A549 (cell line): Measurements from ENCODE around the gene RNF166. TPM values are rescaled to one million over a fixed set of nuclear protein-coding genes. Genes with fewer than 3 reads are reported as not detected.

Experiments used
- ATAC-seq, 2 experiments: fragments of 200-7000 bp in 1 of 2; fragments of >200 bp in 1 of 2; cut with Nextera tagmentation in 1 of 2; cut with Tn5 transposase in 1 of 2; 3 replicates each; pipeline versions ENCODE4 v1.8.0 to v1.9.1; 2018 to 2020; ENCODE audit warnings: mild to moderate bottlenecking in 1 of 2, moderate library complexity in 1 of 2
- CTCF ChIA-PET: fragments of 300-600 bp; sonication (Branson Sonifier 250); formaldehyde crosslinking; extraction: SDS; loops from one replicate; lab custom pipeline; 2021; ENCODE audit warnings: antibody characterized with exemption, inconsistent platforms; lab: Yijun Ruan, JAX
- POLR2A ChIA-PET: fragments of 350-600 bp; formaldehyde crosslinking; extraction: SDS; loops from one replicate; lab custom pipeline; 2021; ENCODE audit warnings: antibody characterized with exemption, inconsistent platforms; lab: Yijun Ruan, JAX
- DNase-seq, 2 experiments: peaks; one replicate each; pipeline versions ENCODE4 v3.0.0 to v3.0.0-alpha.2; 2011 to 2016; ENCODE audit warnings: low read depth in 1 of 2, low spot score in 1 of 2
- FAIRE-seq: peaks from 2 replicates; lab custom pipeline; 2011; peaks lifted over from hg19 to GRCh38; lab: Jason Lieb, UNC
- H3K27ac ChIP-seq, 2 experiments: fragments of >200 bp; sonication (Bioruptor Twin); formaldehyde crosslinking; 3 replicates each; pipeline ENCODE4 v1.5.1; 2016 to 2017
- H3K4me1 ChIP-seq: fragments of >200 bp; sonication (Bioruptor Twin); formaldehyde crosslinking; 3 replicates; pipeline ENCODE4 v1.6.1; 2016
- H3K4me2 ChIP-seq: fragments of >200 bp; sonication (Bioruptor Twin); formaldehyde crosslinking; 3 replicates; pipeline ENCODE4 v1.6.1; 2016
- H3K4me3 ChIP-seq: fragments of >200 bp; sonication (Bioruptor Twin); formaldehyde crosslinking; 3 replicates; pipeline ENCODE4 v1.5.1; 2016
- H3K9me3 ChIP-seq: fragments of >200 bp; sonication (Bioruptor Twin); formaldehyde crosslinking; 3 replicates; pipeline ENCODE4 v1.6.1; 2016
- EHF ChIP-seq: fragments of 250-450 bp; sonication (Bioruptor Pico); IDR thresholded peaks from 2 replicates; pipeline ENCODE4 v1.5.0; 2020; ENCODE audit warnings: mild to moderate bottlenecking
- EP300 ChIP-seq, 2 experiments: fragments of >200 bp; sonication (Bioruptor Twin); formaldehyde crosslinking; IDR thresholded peaks; 2 replicates in 1 of 2; 3 replicates in 1 of 2; pipeline ENCODE4 v1.6.1; 2016 to 2017
- FOSB ChIP-seq: fragments of 250-450 bp; sonication (Bioruptor Pico); IDR thresholded peaks from 2 replicates; pipeline ENCODE4 v1.5.0; 2020; ENCODE audit warnings: mild to moderate bottlenecking, moderate library complexity
- HOXA7 ChIP-seq: fragments of 250-450 bp; sonication (Bioruptor Pico); IDR thresholded peaks from 2 replicates; pipeline ENCODE4 v1.5.0; 2020; ENCODE audit warnings: mild to moderate bottlenecking, moderate library complexity
- HOXB5 ChIP-seq: fragments of 250-450 bp; sonication (Bioruptor Pico); IDR thresholded peaks from 2 replicates; pipeline ENCODE4 v1.5.0; 2020; ENCODE audit warnings: mild to moderate bottlenecking, moderate library complexity
- RAD21 ChIP-seq, 2 experiments: fragments of >200 bp in 1 of 2; sonication (Bioruptor Twin) in 1 of 2; formaldehyde crosslinking in 1 of 2; IDR thresholded peaks in 1 of 2; conservative IDR thresholded peaks in 1 of 2; 2 replicates in 1 of 2; 3 replicates in 1 of 2; pipeline ENCODE4 v1.6.1; 2012 to 2018; ENCODE audit warnings: inconsistent platforms in 1 of 2
- SMC3 ChIP-seq: fragments of >200 bp; sonication (Bioruptor Twin); formaldehyde crosslinking; IDR thresholded peaks from 3 replicates; pipeline ENCODE4 v1.6.1; 2018; ENCODE audit warnings: inconsistent platforms
- TP53 ChIP-seq: fragments of 250-450 bp; sonication (Bioruptor Pico); IDR thresholded peaks from 2 replicates; pipeline ENCODE4 v1.5.0; 2021; ENCODE audit warnings: mild to moderate bottlenecking, moderate library complexity
- ZFP36 ChIP-seq: fragments of 450-650 bp; IDR thresholded peaks from 2 replicates; pipeline ENCODE4 v1.6.1; 2014; ENCODE audit warnings: borderline replicate concordance; ENCODE audit not compliant: partially characterized antibody
- WGBS: methylation state at CpG from one replicate; pipeline ENCODE4 v1.1.6; 2017; ENCODE audit errors: missing lambda C conversion rate; 5-methylcytosine and 5-hydroxymethylcytosine counted together
- polyA plus RNA-seq, 4 experiments: library from polyadenylated mRNA; depleted of rRNA in 3 of 4; stranded (reverse); fragments of >200 nt; fragmentation: RNase III in 1 of 4; extraction: RNeasy Plus Mini Kit Qiagen cat#74134 plus additional on column Dnase treatment in 1 of 4; gene quantifications; 2 replicates in 3 of 4; 3 replicates in 1 of 4; pipeline ENCODE4 v1.2.3, GENCODE V29; 2011 to 2017
- TF ChIP-seq, protein P1 (sequence below): fragments of >200 bp; sonication (Bioruptor Twin); formaldehyde crosslinking; IDR thresholded peaks from 3 replicates; pipeline ENCODE4 v1.5.1; 2016
- TF ChIP-seq, protein P2 (sequence below): fragments of 250-450 bp; sonication (Bioruptor Pico); IDR thresholded peaks from 2 replicates; pipeline ENCODE4 v1.5.0; 2021; ENCODE audit warnings: mild to moderate bottlenecking, moderate library complexity, borderline replicate concordance
- TF ChIP-seq, protein P3 (sequence below): fragments of 450-650 bp; IDR thresholded peaks from 2 replicates; pipeline ENCODE4 v1.6.1; 2014; ENCODE audit warnings: antibody characterized with exemption

Gene RNF166
- polyA plus RNA-seq, 2 of the 4 experiments (the other 2 are of a cell fraction) = 9.4 to 11.6 TPM

DNA sequence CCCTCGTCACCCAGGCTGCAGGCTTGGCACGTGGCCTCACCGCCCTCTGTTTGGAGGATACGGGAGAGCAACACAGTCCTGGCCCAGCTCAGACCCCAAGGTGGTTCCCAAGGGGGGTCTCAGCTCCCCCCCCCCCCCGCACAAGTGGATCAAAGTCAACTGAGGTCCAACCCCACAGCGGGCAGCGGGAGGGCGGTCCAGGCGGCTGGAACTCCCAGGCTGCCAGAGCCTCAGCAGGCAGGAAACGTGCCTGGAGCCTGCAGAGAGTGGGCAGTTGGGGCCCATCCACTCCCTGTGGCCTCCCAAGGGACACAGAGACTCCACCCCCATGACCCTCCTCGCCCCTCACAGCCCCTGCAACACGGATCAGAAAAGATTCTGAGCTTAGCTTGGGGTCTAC lies 42.2 kb upstream of the RNF166 start (continued):
- no peak for TF ChIP-seq EHF

DNA sequence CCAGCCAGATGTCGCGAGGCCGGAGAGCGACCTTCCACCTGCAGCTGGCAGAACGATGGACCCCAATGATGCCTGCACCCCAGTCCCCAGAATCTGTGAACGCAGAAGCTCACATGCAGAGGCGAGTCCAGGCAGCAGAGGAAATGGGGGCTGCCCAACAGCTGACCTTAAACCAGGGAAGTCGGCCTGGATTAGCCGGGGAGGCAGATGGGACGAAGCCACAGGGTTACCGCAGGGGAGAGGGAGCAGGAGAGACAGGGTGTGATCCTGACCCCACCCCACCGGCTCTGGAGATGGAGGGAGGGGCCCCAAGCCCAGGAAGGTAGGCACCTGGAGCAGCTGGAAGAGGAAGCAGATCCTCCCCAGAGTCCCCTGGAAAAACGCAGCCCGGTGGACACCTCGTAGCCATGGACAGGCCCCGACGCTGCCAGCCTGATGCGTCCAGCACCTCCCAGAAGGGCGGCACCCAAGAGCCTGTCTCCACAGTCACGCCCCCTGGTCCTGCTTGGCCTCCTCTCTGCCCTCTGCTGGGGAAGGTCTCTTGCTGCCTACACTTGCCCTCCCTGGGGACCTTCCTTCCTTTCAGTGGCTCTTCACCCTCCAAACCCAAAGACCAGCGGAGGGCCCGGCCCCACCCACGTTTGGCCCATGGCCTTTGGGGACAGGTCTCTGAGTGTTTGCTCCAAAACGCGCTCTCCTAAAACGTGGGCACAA lies 41.5 kb upstream of the RNF166 start:
- POLR2A ChIA-PET = interaction anchor here (0.6 kb wide), 1 partner anchor 41 kb away, joined by 3 read pairs; no protein-coding TSS in a partner anchor
- no peak overlapping the region for H3K4me2 ChIP-seq
- H3K9me3 ChIP-seq = no peaks in the 10 kb centered on the region
- CTCF ChIA-PET = interaction anchor here (3.0 to 31.8 kb wide), 3 partner anchors 5 to 420 kb away, joined by 14 to 596 read pairs (median 596); no protein-coding TSS in a partner anchor
- peaks cover 4% of the 10 kb centered on the region; the same call in 2 of the 3 replicates for H3K4me1 ChIP-seq
- H3K4me3 ChIP-seq = no peak overlapping the region
- DNase-seq (peak; percentile 88 to 91), ATAC-seq (peak; percentile 72 to 91), FAIRE-seq (no peak)
- no peak overlapping the region for H3K27ac ChIP-seq
- WGBS = 66% methylated on average over 26 of the region's 26 CpGs
- TF ChIP-seq, protein P1, sequence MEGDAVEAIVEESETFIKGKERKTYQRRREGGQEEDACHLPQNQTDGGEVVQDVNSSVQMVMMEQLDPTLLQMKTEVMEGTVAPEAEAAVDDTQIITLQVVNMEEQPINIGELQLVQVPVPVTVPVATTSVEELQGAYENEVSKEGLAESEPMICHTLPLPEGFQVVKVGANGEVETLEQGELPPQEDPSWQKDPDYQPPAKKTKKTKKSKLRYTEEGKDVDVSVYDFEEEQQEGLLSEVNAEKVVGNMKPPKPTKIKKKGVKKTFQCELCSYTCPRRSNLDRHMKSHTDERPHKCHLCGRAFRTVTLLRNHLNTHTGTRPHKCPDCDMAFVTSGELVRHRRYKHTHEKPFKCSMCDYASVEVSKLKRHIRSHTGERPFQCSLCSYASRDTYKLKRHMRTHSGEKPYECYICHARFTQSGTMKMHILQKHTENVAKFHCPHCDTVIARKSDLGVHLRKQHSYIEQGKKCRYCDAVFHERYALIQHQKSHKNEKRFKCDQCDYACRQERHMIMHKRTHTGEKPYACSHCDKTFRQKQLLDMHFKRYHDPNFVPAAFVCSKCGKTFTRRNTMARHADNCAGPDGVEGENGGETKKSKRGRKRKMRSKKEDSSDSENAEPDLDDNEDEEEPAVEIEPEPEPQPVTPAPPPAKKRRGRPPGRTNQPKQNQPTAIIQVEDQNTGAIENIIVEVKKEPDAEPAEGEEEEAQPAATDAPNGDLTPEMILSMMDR = peak; percentile 50
- no peak for TF ChIP-seq HOXA7 (CRISPR knock-in tag)

DNA sequence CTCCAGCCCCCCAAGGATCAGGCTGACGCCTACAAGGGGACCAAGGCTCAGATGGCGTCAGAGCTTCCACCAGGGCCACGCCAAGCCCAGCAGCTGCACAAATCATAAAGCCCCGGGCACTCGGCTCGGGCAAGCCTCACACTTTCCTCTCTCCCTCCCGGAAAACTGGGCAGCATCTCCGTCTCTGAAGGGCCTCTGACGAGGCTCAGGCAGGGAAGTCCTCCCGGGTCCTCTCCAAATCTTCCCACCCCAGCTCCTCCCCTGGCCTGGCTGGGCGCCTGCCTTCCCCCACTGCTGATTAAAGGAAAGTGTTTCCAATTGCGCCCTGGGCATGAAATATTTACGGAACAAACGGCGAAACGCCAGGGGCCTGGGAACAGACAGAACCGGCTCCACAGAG lies 40.3 kb upstream of the RNF166 start:
- TF ChIP-seq, protein P2, sequence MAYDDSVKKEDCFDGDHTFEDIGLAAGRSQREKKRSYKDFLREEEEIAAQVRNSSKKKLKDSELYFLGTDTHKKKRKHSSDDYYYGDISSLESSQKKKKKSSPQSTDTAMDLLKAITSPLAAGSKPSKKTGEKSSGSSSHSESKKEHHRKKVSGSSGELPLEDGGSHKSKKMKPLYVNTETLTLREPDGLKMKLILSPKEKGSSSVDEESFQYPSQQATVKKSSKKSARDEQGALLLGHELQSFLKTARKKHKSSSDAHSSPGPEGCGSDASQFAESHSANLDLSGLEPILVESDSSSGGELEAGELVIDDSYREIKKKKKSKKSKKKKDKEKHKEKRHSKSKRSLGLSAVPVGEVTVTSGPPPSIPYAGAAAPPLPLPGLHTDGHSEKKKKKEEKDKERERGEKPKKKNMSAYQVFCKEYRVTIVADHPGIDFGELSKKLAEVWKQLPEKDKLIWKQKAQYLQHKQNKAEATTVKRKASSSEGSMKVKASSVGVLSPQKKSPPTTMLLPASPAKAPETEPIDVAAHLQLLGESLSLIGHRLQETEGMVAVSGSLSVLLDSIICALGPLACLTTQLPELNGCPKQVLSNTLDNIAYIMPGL = no peak
- peaks cover 4% of the 10 kb centered on the region; the same call in 2 of the 3 replicates for H3K4me1 ChIP-seq
- no peak overlapping the region for H3K27ac ChIP-seq
- H3K4me2 ChIP-seq = no peak overlapping the region
- 71% methylated on average over 17 of the region's 17 CpGs for WGBS
- FAIRE-seq (no peak), ATAC-seq (no peak), DNase-seq (no peak)
- no peak overlapping the region for H3K4me3 ChIP-seq
- POLR2A ChIA-PET = no interaction called here
- CTCF ChIA-PET = interaction anchor here (0.9 to 31.8 kb wide), 4 partner anchors 4 to 421 kb away, joined by 3 to 596 read pairs (median 305); no protein-coding TSS in a partner anchor
- H3K9me3 ChIP-seq = no peaks in the 10 kb centered on the region

DNA sequence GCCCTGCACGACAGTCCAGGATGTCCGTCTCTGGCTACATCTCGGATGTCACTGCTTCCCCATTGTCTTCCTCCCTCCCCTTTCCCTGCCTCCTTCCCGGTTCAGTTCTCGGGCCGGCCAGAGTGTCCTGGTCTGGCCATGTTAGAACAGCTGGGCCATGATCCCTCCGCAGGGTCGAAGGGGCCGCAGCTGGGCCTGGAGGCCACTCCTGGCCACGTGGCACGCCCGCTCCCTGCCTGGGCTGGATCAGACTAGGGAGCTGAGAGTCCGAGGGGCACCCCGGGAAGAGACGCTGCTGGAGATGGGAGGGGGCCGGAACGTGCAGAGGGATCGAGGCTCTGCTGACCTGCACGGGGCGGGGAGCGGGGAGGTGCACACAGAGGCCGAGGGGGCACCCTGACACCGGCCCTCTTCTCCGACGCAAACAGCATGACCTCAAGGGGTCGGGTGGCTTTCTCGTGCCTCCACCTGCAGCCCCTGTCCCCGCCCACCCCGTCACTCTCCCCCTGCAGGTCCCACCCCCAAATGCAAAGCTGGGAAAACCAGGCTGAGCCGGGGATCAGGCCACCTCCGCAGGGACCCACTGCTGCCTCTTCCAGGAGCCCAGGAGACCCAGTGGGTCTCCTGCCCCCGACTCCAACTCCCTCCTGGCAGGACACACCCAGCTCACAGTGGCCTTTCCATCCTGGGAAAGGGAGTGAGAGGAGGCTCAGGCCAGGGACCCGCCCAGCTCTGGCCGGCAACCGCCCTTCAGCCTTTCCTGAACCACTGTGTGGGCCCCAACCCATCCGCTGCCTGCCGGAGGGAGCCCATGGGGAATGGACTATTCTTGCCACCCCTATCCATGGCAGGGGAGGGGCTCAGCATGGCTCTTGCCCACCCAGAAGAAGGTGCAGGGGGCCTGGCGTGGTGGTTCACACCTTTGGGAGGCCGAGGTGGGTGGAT lies 38.6 kb upstream of the RNF166 start:
- WGBS = 84% methylated on average over 32 of the region's 39 CpGs
- no peak overlapping the region for H3K4me3 ChIP-seq
- H3K27ac ChIP-seq = no peak overlapping the region
- no peaks in the 10 kb centered on the region for H3K9me3 ChIP-seq
- H3K4me2 ChIP-seq = no peak overlapping the region
- H3K4me1 ChIP-seq = peaks cover 4% of the 10 kb centered on the region; the same call in 2 of the 3 replicates
- ChIA-PET CTCF (interaction anchor here (0.7 to 31.8 kb wide), 5 partner anchors 2 to 475 kb away, joined by 3 to 596 read pairs (median 4); no protein-coding TSS in a partner anchor), POLR2A (no interaction called here)
- ATAC-seq (no peak), DNase-seq (no peak), FAIRE-seq (no peak)
- TF ChIP-seq HOXA7 (CRISPR knock-in tag) (no peak), EP300 (IDR thresholded peaks at IDR 0.05) (no peak), HOXB5 (CRISPR knock-in tag) (no peak), TP53 (CRISPR knock-in tag) (no peak), RAD21 (conservative IDR thresholded peaks at IDR 0.05 in 1 of 2, IDR thresholded peaks at IDR 0.05 in 1 of 2) (no peak), FOSB (no peak), ZFP36 (no peak), SMC3 (no peak)
- TF ChIP-seq, protein P3, sequence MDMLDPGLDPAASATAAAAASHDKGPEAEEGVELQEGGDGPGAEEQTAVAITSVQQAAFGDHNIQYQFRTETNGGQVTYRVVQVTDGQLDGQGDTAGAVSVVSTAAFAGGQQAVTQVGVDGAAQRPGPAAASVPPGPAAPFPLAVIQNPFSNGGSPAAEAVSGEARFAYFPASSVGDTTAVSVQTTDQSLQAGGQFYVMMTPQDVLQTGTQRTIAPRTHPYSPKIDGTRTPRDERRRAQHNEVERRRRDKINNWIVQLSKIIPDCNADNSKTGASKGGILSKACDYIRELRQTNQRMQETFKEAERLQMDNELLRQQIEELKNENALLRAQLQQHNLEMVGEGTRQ = no peak
